NCI-H526 (cell line): Measurements from ENCODE around the gene IL32.
"Not testable (repeated sequence)": the region's sequence is repeated elsewhere in the genome, so short reads cannot be mapped to it uniquely, and the experiment has no call there.

Experiments used
- DNase-seq, 2 experiments: peaks; one replicate each; lab custom pipeline; 2025; lab: John Stamatoyannopoulos, UW

IL32 gene

DNA sequence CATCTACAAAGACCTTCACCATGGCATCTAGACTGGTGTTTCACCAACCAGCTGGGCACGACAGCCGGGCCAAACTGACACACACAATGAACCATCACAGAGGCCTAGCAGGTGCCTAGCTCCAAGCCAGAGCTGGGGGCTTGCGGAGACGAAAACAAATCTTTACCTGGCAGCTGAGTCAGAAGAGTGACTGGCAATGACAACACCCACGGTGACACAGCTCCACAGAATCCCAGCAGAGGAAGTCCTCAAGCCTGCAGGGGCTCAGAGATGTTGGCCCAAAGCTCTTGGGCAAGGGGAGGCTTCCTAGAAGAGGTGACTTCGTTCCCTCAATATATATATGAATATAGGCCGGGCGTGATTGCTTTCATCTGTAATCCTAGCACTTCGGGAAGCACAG, 13.9 kb upstream of the IL32 start:
- no peak for DNase-seq

DNA sequence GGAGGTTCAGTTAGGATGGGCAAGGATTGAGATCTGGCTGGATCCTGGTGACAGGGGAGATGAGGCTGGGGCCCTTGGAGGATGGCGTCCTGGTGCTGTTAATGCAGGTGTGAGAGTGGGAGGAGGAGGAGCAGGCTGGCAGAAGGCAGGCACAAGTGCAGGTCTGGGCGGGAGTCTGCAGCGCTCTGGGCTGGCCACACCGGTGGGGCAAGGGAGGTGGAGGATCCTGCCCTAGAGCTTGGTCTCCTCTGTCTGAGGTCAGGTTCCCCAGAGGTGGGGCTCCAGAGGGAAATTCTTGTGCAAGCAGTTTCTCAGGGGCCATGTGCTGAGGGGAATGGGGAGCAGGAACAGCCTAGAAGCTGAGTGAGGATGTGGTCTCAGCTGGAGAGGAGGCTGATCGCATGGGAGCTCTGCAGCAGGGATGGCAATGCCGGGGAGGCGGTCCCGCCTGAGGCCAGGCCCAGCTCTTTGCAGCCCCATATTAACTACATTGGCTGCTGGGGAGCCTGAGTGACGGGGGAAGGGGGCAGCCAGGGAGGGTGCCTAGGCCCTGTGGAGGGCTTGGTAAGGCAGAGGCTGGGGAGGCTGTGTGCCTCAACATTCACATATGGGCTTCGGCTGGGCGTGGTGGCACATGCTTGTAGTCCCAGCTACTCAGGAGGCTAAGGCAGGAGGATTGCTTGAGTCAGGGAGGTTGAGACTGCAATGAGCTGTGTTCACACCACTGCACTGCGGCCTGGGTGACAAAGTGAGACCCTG, 12.7 kb upstream of the IL32 start:
- DNase-seq, result not testable (repeated sequence)

GRCh38 chr16:3053330-3053710, 12.1 kb upstream of the IL32 start:
- DNase-seq, result not testable (repeated sequence)

DNA sequence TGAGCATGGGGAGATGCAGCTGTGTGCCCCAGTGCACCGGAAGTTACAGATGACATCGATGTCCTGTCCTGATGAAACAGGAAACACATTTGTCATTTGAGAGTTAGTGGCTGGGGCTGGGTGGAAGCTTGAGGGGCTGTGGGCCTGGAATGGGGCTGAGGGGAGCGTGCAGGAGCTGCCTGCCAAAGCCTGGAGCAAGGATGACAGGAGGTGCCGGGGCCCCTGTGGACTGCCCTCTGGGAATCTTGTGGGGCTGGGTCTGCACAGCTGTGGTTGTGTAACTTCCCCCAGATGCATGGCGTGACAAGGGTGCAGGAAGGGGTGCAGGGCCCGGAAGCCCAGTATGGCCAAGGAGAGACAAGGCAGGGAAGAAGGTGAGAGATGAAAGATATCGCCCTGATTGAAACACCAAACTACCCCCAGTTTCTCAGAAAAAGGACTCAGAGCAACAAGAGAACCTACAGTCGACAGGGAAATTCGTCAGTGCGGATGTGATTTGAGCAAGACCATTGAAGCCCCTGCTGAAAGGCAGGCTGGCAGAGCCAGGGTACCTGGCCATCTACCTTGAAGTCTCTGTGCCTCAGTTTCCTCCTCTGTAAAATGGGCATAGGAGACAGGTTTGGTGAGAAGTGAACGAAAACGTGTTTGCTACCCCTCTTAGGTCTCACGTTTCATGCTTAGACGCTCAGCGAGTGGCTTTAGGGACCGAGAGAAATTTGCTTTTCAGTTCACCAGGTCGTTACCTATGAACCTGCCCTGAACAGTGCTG, 10.3 kb upstream of the IL32 start:
- no peak for DNase-seq

GRCh38 chr16:3055734-3056115, 9.7 kb upstream of the IL32 start:
- not testable (repeated sequence) for DNase-seq

GRCh38 chr16:3056336-3057180, 8.9 kb upstream of the IL32 start:
- DNase-seq, result no peak

- DNase-seq, result no peak
These were observed 8.0 kb upstream of the IL32 start for GRCh38 chr16:3057181-3058138.

DNA sequence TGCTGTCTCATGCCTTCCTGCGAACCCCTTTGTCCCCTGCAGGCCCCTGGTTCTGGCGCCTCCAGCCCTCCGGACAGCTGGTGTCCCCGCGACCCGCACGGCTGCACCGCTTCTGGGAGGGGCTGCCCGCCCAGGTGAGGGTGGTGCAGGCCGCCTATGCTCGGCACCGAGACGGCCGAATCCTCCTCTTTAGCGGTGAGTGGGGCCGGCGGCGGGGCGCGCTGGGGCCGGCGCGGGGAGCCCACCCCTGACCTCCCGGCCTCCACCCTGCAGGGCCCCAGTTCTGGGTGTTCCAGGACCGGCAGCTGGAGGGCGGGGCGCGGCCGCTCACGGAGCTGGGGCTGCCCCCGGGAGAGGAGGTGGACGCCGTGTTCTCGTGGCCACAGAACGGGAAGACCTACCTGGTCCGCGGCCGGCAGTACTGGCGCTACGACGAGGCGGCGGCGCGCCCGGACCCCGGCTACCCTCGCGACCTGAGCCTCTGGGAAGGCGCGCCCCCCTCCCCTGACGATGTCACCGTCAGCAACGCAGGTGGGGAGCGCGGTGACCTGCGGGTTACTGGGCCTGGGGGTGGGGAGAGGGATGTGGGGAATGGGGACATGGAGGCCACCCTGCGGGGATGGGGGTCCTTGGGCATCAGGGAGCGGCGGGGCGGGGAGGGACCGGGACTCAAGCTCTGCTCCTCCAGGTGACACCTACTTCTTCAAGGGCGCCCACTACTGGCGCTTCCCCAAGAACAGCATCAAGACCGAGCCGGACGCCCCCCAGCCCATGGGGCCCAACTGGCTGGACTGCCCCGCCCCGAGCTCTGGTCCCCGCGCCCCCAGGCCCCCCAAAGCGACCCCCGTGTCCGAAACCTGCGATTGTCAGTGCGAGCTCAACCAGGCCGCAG, 7.1 kb upstream of the IL32 start:
- DNase-seq, result peak in 1 of 2 experiments; percentile 49

- DNase-seq, result peak in 1 of 2 experiments; percentile 79
These were observed 6.3 kb upstream of the IL32 start for GRCh38 chr16:3059041-3059722.

GRCh38 chr16:3059723-3060242, 5.7 kb upstream of the IL32 start:
- DNase-seq, result no peak

- no peak for DNase-seq
These were observed 4.9 kb upstream of the IL32 start for GRCh38 chr16:3060339-3061127.

DNA sequence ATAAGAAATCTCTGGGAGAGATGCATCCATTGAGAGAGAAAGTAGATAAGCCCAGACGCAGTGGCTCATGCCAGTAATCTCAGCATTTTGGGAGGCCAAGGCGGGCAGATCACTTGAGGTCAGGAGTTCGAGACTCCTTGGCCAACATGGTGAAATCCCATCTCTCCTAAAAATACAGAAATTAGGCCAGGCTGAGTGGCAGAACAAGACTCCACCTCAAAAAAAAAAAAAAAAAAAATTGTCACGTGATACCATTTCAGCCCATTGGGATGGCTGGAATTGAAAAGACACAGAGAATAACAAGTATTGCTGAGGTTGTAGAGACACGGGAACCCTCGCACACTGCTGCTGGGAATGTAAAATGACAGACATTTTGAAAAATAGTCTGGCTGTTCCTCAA, 2.9 kb upstream of the IL32 start:
- no peak for DNase-seq

GRCh38 chr16:3063625-3064386, 1.6 kb upstream of the IL32 start:
- DNase-seq, result no peak

GRCh38 chr16:3065742-3066439, 451 bp downstream of the IL32 start:
- no peak for DNase-seq

DNA sequence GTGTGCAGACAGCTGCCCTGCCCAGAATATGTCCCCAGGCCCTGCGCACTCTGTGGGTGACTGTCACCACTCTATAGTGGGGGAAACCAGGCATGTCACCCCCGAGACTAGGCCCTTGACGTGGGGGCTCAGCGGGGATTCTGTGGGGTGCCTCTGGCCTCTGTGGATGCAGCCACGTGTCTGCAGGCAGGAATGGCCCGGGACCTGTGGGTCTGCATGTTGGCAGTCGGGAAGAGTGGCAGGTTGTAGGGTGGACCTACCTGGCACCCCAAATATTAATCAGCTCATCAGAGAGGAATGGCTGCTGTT, 954 bp downstream of the IL32 start:
- no peak for DNase-seq

GRCh38 chr16:3068487-3068886, 3.0 kb downstream of the IL32 start:
- no peak for DNase-seq

- not testable (repeated sequence) for DNase-seq
These were observed 3.7 kb downstream of the IL32 start for GRCh38 chr16:3069146-3069545.
